GM21390 (cell line): Measurements from ENCODE around the gene PLEKHA7.
A peak's percentile ranks its signal among the peaks of the same experiment; 100 is the strongest.
"Not testable (repeated sequence)": the region's sequence is repeated elsewhere in the genome, so short reads cannot be mapped to it uniquely, and the experiment has no call there.

Experiments used
- ATAC-seq: cut with Tn5 transposase; IDR thresholded peaks from one replicate; pipeline ENCODE4 v1.9.1; 2021; ENCODE audit not compliant: unreplicated experiment

Gene PLEKHA7

GRCh38 chr11:16945671-16946469, 68.3 kb downstream of the PLEKHA7 start:
- ATAC-seq = peak; percentile 80

GRCh38 chr11:16942911-16943310, 71.3 kb downstream of the PLEKHA7 start:
- no peak for ATAC-seq

GRCh38 chr11:16942342-16942741, 71.9 kb downstream of the PLEKHA7 start:
- no peak for ATAC-seq

- no peak for ATAC-seq
Observed at GRCh38 chr11:16941935-16942334, 72.3 kb downstream of the PLEKHA7 start.

- ATAC-seq = no peak
Observed at GRCh38 chr11:16938061-16938460, 76.2 kb downstream of the PLEKHA7 start.

GRCh38 chr11:16936643-16937042, 77.6 kb downstream of the PLEKHA7 start:
- no peak for ATAC-seq

- ATAC-seq = no peak
Observed at GRCh38 chr11:16935518-16936302, 78.5 kb downstream of the PLEKHA7 start.

GRCh38 chr11:16933756-16934603, 80.2 kb downstream of the PLEKHA7 start:
- ATAC-seq = no peak

GRCh38 chr11:16933291-16933690, 80.9 kb downstream of the PLEKHA7 start:
- ATAC-seq = no peak

GRCh38 chr11:16928044-16928443, 86.2 kb downstream of the PLEKHA7 start:
- ATAC-seq = no peak

GRCh38 chr11:16926883-16927626, 87.2 kb downstream of the PLEKHA7 start:
- no peak for ATAC-seq

- ATAC-seq = peak; percentile 28
Observed at GRCh38 chr11:16925561-16926065, 88.6 kb downstream of the PLEKHA7 start.

GRCh38 chr11:16924826-16925560, 89.2 kb downstream of the PLEKHA7 start:
- peak; percentile 21 for ATAC-seq

GRCh38 chr11:16924462-16924825, 89.8 kb downstream of the PLEKHA7 start:
- ATAC-seq = peak; percentile 40

GRCh38 chr11:16923987-16924386, 90.2 kb downstream of the PLEKHA7 start:
- peak; percentile 58 for ATAC-seq

- no peak for ATAC-seq
Observed at GRCh38 chr11:16921668-16922067, 92.5 kb downstream of the PLEKHA7 start.

- no peak for ATAC-seq
Observed at GRCh38 chr11:16921019-16921418, 93.2 kb downstream of the PLEKHA7 start.

GRCh38 chr11:16920559-16920958, 93.7 kb downstream of the PLEKHA7 start:
- ATAC-seq = no peak

GRCh38 chr11:16918543-16919182, 95.6 kb downstream of the PLEKHA7 start:
- not testable (repeated sequence) for ATAC-seq
